Ovary (tissue), 9 donors: ENCODE results near the gene TBC1D14. TPM values are rescaled to one million over a fixed set of nuclear protein-coding genes. Genes with fewer than 3 reads are reported as not detected.

ENCODE experiments used
- DNase-seq, 5 donors: peaks; one replicate each; pipeline ENCODE4 v3.0.0-alpha.2; 2019 to 2020
- H3K27ac ChIP-seq, 2 donors: fragments of 200-600 bp; one replicate each; pipeline versions ENCODE4 v1.5.1 to v1.8.0; 2019 to 2022
- H3K27me3 ChIP-seq: fragments of 200-600 bp; one replicate; pipeline ENCODE4 v1.8.0; 2022
- H3K36me3 ChIP-seq: fragments of 200-600 bp; sonication (generic); one replicate; pipeline ENCODE4 v1.5.1; 2019
- H3K4me1 ChIP-seq: one replicate; pipeline ENCODE4 v1.8.1; 2013; ENCODE audit warnings: mild to moderate bottlenecking, moderate library complexity; ENCODE audit not compliant: insufficient read depth
- H3K4me3 ChIP-seq: fragments of 200-600 bp; sonication (generic); one replicate; pipeline ENCODE4 v1.5.1; 2017
- H3K9me3 ChIP-seq, 2 donors: fragments of 200-600 bp in 1 of 2; sonication (generic) in 1 of 2; one replicate each; pipeline versions ENCODE4 v1.5.1 to v1.8.1; 2013 to 2019; ENCODE audit warnings: mild to moderate bottlenecking in 1 of 2, moderate library complexity in 1 of 2
- CTCF ChIP-seq, 3 donors: fragments of 450-650 bp in 2 of 3; fragments of 200-600 bp in 1 of 3; IDR thresholded peaks; one replicate each; pipeline versions ENCODE4 v1.5.1 to v1.8.0; 2016 to 2022; ENCODE audit warnings: antibody characterized with exemption in 3 of 3, mild to moderate bottlenecking in 1 of 3
- EP300 ChIP-seq: sonication (generic); formaldehyde crosslinking; IDR thresholded peaks from one replicate; pipeline ENCODE4 v1.6.1; 2017; ENCODE audit warnings: antibody characterized with exemption
- POLR2A ChIP-seq: fragments of 450-650 bp; IDR thresholded peaks from one replicate; pipeline ENCODE4 v1.6.1; 2017; ENCODE audit warnings: antibody characterized with exemption, mild to moderate bottlenecking, moderate library complexity
- WGBS, 3 donors: extraction: QIAGEN DNeasy Blood & Tissue Kit in 1 of 3; methylation state at CpG; one replicate each; pipeline versions ENCODE4 v1.1.5 to v1.1.7; 2013 to 2017; 5-methylcytosine and 5-hydroxymethylcytosine counted together
- intact Hi-C, 4 donors: fragments of 100-400 bp; cut with DNase I; formaldehyde crosslinking; loops; one replicate each; pipeline versions ENCODE4 v1.11.0 to v1.15.1; 2022 to 2023
- polyA plus RNA-seq, 2 donors: library from polyadenylated mRNA; stranded (reverse); fragments of 200-250 nt in 1 of 2; fragments of 350-450 nt in 1 of 2; fragmentation: Illumina TruSeq in 1 of 2; extraction: RNeasy Lipid Tissue Mini Kit (QIAGEN cat#74804) in 1 of 2; gene quantifications; one replicate each; pipeline ENCODE4 v1.2.3, GENCODE V29; 2013 to 2014
- total RNA-seq, 7 donors: library from RNA; depleted of rRNA in 2 of 7; stranded (reverse); fragments of >200 nt in 2 of 7; fragmentation: NEBNext Ultra II Directional in 3 of 7; extraction: Animal tissue kit (Norgen Biotek cat#: 25700) in 3 of 7; gene quantifications; one replicate each; pipeline versions ENCODE4 v1.1.0 to v1.2.4, GENCODE V29; 2016 to 2023
- donor health status: DM: no; HTN: no; CAD: no; lungs with moderate emphysema.
- donor health status: DM: no; HTN: no; CAD: no.
- donor health status: Bipolar disorder and iron deficiency.
- donor health status: DM: yes; HTN: yes; CAD: no.
- donor health status: DM: no; HTN: no; CAD: no.
- donor health status: DM: yes; HTN: yes; CAD: no.

Gene TBC1D14
- total and polyA plus RNA-seq, 9 donors, result 19.9 to 40.0 (median 34.4) TPM

GRCh38 chr4:7048642-7049041 lies 139.0 kb downstream of the TBC1D14 start:
- Histone ChIP-seq H3K27ac (no peak overlapping the region), H3K27me3 (no peaks in the 10 kb centered on the region), H3K9me3 (no peaks in the 10 kb centered on the region), H3K4me3 (no peak overlapping the region), H3K36me3 (no peaks in the 10 kb centered on the region), H3K4me1 (peaks cover 35% of the 10 kb centered on the region)
- peak in 1 of 5 donors; percentile 21 for DNase-seq
- WGBS, 3 donors, result 95 to 96% (median 96%) methylated on average over 12 of the region's 12 CpGs
- intact Hi-C loops, result loop anchor here in 3 of 4 donors (10.0 kb wide), 3 partner anchors 64 to 136 kb away; no protein-coding TSS in a partner anchor
- no peak for TF ChIP-seq POLR2A
- no peak for TF ChIP-seq EP300
- TF ChIP-seq CTCF (IDR thresholded peaks at IDR 0.05), result no peak

- TF ChIP-seq POLR2A (no peak), EP300 (no peak), CTCF (IDR thresholded peaks at IDR 0.05) (no peak)
- H3K9me3 ChIP-seq, result no peaks in the 10 kb centered on the region
- H3K4me1 ChIP-seq, result peaks cover 35% of the 10 kb centered on the region
- intact Hi-C loops, result loop anchor here in 3 of 4 donors (10.0 kb wide), 3 partner anchors 64 to 136 kb away; no protein-coding TSS in a partner anchor
- WGBS, 3 donors, result 88 to 98% (median 94%) methylated on average over 4 of the region's 4 CpGs
- H3K27me3 ChIP-seq, result no peaks in the 10 kb centered on the region
- peak in 1 of 5 donors; percentile 18 for DNase-seq
- no peaks in the 10 kb centered on the region for H3K36me3 ChIP-seq
- H3K27ac ChIP-seq, result no peak overlapping the region
- H3K4me3 ChIP-seq, result no peak overlapping the region
Observed at GRCh38 chr4:7049295-7049694, 139.7 kb downstream of the TBC1D14 start.

GRCh38 chr4:7049739-7050138 lies 140.1 kb downstream of the TBC1D14 start:
- 91 to 97% (median 96%) methylated on average over 11 of the region's 11 CpGs for WGBS, 3 donors
- no peak overlapping the region for H3K27ac ChIP-seq
- no peak overlapping the region for H3K4me3 ChIP-seq
- H3K9me3 ChIP-seq, result no peaks in the 10 kb centered on the region
- TF ChIP-seq CTCF (IDR thresholded peaks at IDR 0.05) (no peak), EP300 (no peak), POLR2A (no peak)
- DNase-seq, result peak in 1 of 5 donors; percentile 37
- no peaks in the 10 kb centered on the region for H3K27me3 ChIP-seq
- H3K4me1 ChIP-seq, result peaks cover 33% of the 10 kb centered on the region
- intact Hi-C loops, result loop anchor here in 3 of 4 donors (10.0 kb wide), 3 partner anchors 65 to 135 kb away; no protein-coding TSS in a partner anchor
- H3K36me3 ChIP-seq, result no peaks in the 10 kb centered on the region

- peak; percentile 64 to 85 (median 75) for DNase-seq
- Histone ChIP-seq H3K36me3 (no peaks in the 10 kb centered on the region), H3K27ac (peak overlapping the region; percentile 5 to 35), H3K4me3 (peak overlapping the region; percentile 23), H3K27me3 (no peaks in the 10 kb centered on the region), H3K9me3 (no peaks in the 10 kb centered on the region), H3K4me1 (peaks cover 25% of the 10 kb centered on the region)
- no peak for TF ChIP-seq EP300
- no peak for TF ChIP-seq CTCF (IDR thresholded peaks at IDR 0.05)
- no peak for TF ChIP-seq POLR2A
- intact Hi-C loops, result no loop called here
- 14 to 19% (median 15%) methylated on average over 36 of the region's 36 CpGs for WGBS, 3 donors
Observed at GRCh38 chr4:7050481-7051143, 141.0 kb downstream of the TBC1D14 start.
